Myocyte (in vitro differentiated cells): ENCODE data around the gene KRTAP5-4. TPM values are rescaled to one million over a fixed set of nuclear protein-coding genes. Genes with fewer than 3 reads are reported as not detected.
"Not testable (repeated sequence)": the region's sequence is repeated elsewhere in the genome, so short reads cannot be mapped to it uniquely, and the experiment has no call there.

ENCODE experiments used
- DNase-seq: peaks from one replicate; pipeline ENCODE4 v3.0.0-alpha.2; 2012; ENCODE audit warnings: low read depth
- total RNA-seq: library from RNA; depleted of rRNA; stranded (reverse); fragments of >200 nt; gene quantifications from 2 replicates; pipeline ENCODE4 v1.2.3, GENCODE V29; 2014

The KRTAP5-4 gene
- total RNA-seq, 1 donor from 2014 or later = not detected

DNA sequence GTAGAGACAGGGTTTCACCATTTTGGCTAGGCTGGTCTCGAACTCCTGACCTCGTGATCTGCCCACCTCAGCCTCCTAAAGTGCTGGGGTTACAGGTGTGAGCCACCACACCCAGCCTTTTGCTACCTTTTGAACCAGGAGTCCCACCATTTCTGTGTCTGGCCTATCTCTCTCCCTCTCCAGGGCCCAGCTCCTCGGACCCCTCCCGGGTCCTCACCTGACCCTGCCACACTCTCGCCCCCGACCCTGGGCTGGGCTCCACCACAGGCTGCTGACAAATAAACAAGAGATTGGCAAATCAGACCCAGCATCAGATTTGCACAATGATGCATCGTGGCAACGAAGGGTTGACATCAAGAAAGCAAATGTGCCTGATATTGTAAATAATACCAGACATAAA lies 16.4 kb upstream of the KRTAP5-4 start:
- DNase-seq = no peak

DNA sequence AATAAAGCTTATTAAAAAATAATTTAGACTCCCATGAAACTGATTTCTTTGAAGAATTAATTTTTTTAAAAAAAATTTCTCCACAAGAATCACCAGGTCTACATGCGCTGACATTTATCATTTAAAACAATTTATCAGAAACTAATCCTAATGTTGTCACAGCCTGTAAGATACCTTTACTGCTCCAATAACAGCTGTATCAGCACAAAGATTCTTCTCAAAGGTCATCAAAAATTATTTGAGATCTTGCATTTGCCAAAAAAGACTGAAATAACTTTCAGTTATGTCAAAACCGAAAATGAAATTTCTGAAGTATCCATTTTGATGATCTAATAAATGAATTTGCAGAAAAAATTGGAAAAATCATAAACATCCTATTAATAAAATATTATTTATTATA lies 15.7 kb upstream of the KRTAP5-4 start:
- DNase-seq = no peak

- no peak for DNase-seq
Observed at GRCh38 chr11:1636291-1636950, 14.5 kb upstream of the KRTAP5-4 start.

- no peak for DNase-seq
Observed at GRCh38 chr11:1633864-1634263, 11.9 kb upstream of the KRTAP5-4 start.

DNA sequence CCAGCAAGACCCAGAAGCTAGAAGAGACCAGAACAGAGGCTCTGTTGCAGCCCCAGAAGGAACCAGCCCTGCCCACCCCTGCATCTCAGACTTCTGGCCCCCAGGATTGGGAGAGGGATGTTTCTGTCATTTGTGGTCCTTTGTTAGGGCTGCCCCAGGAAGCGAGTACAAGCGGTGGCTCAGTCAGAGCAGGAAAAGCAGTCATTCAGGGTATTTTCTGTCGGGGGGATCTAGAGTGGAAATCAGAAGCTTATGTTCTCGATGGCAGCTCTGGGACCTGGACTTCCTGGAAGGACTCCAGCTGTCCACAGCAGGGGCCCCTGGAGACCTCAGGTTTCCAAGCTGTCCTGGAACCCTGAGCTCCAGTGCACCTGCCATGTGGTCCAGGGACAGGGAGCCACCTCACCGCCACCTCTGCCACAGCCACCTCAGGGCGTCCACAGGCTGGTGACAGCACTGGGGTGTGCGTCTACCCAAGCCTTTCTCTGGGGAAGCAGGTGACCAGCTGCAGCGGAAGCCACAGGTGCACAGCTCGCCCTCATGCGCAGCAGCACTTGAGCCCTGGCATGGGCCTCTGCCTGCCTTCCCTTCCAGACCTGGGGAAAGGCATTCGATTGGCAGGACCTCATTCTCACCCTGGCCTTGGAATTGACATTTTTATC lies 10.2 kb upstream of the KRTAP5-4 start:
- no peak for DNase-seq

DNA sequence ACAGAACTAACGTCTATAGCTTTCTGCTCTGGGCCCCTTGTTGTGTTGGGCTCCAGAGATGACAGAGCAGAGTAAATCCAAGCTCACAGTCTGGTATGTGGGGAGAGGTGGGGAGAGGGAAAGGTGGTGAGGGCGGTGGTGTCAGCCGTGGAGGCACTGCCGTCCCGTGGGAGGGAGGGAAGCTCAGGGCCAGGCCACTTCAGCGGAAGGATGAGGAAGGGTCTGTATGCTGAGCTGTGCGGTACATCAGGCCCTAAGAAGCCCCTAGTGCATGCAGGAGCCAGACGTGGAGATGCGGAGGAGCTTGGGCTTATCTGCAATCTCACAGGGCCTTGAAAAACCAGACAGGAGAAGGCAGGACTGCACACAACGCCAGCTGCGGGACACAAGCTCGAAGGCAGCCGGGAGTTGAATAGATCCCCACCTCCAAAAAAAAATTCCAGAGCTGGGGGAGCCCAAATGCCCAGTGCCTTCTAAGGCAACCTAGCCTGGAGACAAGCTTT lies 9.2 kb upstream of the KRTAP5-4 start:
- no peak for DNase-seq

- no peak for DNase-seq
Observed at GRCh38 chr11:1630271-1630670, 8.3 kb upstream of the KRTAP5-4 start.

DNA sequence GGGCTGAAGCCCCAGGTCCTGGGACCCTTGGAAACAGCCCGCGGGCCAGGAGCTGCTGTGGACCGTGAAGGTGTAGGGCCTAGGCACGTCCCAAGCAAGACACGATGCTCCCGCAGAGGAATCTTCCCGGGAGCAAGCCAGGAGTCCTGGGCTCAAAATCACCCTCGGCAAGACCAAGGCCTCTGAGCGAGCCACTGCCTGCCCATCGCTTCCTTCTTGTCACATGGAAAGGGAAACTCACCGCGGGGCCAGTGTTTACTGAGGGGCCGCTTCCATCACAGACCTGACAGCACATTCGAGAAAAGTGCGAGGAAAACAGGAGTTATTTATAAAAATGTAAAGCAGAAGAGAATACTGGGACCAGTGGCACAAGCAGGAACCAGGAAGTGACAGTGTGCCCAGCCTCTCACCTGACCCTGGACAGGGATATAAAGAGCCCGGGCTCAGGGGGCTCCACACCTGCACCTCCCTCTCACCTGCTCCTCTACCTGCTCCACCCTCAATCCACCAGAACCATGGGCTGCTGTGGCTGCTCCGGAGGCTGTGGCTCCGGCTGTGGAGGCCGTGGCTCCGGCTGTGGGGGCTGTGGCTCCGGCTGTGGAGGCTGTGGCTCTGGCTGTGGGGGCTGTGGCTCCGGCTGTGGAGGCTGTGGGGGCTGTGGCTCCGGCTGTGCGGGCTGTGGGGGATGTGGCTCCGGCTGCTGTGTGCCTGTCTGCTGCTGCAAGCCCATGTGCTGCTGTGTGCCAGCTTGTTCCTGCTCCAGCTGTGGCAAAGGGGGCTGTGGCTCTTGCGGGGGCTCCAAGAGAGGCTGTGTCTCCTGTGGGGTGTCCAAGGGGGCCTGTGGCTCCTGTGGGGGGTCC lies 7.6 kb upstream of the KRTAP5-4 start, which contains the start of gene KRTAP5-5:
Gene KRTAP5-5, plus strand, starts transcription at position 450 of the 860 bp plus-strand sequence. Its CDS starts 66 bp downstream, at position 516.
- DNase-seq = no peak

DNA sequence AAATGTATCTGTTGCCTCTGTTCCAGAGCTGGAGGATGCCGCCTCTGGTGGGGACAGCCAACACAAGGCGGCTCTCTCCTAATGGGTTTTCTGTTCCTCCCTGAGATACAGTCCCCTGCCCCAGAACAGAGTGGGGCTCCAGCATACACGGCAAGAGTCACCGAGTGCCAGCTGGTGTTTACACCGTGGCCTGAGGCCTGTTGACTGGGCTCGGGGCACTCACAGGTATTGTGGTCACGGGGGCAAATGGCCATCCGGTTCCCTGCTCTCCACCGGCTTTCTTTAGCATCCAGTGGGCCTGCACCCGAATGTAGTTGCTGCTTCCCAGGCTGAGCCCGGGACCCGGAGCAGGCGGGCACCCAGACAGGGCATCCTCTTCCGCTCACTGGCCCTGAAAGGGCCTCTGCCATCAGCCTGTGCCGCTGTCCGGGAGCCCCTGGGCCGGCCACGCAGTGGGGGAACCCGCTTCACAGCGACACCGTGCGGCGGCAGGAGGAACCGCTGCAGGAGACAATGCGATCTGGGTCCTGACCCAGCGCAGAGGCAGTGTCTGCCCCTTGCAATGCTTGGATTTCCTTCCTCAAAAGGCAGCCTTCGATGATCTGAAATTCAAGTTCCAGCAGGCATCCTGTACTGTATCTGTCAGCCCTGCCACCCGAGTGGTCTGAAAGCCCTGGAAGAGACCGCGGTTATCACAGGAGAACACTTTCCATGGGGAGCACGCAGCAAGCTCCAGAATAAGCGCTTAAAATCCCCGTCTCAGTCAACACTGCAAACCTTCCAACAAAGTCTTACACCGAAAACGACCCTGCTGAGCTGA lies 6.8 kb upstream of the KRTAP5-4 start:
- DNase-seq = peak; percentile 40

- DNase-seq = no peak
Observed at GRCh38 chr11:1625541-1625940, 3.6 kb upstream of the KRTAP5-4 start.

- no peak for DNase-seq
Observed at GRCh38 chr11:1624621-1625020, 2.7 kb upstream of the KRTAP5-4 start.

GRCh38 chr11:1623716-1624115 lies 1.8 kb upstream of the KRTAP5-4 start:
- no peak for DNase-seq

DNA sequence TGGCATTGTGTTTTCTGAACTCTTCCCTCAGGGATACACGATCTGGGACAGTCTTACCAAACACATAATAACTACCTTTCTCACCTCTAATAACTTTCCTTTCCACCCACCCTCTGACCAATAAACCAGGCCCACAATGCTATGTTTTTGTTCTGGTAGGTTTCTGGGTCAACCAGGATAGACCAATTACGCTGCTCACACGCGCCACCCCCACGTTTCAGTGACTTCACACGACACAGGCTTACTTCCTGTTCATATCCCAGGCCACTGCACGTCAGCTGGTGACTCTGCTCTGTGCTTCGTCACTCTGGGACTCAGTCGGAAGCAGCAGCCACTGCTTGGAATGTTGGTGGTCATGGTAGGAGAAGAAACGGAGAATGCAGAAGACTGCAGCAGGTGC lies 2.5 kb downstream of the KRTAP5-4 start:
- no peak for DNase-seq

GRCh38 chr11:1618231-1618630 lies 3.7 kb downstream of the KRTAP5-4 start:
- DNase-seq = no peak

GRCh38 chr11:1608363-1608762 lies 13.6 kb downstream of the KRTAP5-4 start, which contains the start of gene KRTAP5-3:
TSS of gene KRTAP5-3 (minus strand) at chr11:1608463. CDS start at chr11:1608385, 78 bp downstream.
- no peak for DNase-seq

- not testable (repeated sequence) for DNase-seq
Observed at GRCh38 chr11:1607901-1608300, 14.0 kb downstream of the KRTAP5-4 start.

DNA sequence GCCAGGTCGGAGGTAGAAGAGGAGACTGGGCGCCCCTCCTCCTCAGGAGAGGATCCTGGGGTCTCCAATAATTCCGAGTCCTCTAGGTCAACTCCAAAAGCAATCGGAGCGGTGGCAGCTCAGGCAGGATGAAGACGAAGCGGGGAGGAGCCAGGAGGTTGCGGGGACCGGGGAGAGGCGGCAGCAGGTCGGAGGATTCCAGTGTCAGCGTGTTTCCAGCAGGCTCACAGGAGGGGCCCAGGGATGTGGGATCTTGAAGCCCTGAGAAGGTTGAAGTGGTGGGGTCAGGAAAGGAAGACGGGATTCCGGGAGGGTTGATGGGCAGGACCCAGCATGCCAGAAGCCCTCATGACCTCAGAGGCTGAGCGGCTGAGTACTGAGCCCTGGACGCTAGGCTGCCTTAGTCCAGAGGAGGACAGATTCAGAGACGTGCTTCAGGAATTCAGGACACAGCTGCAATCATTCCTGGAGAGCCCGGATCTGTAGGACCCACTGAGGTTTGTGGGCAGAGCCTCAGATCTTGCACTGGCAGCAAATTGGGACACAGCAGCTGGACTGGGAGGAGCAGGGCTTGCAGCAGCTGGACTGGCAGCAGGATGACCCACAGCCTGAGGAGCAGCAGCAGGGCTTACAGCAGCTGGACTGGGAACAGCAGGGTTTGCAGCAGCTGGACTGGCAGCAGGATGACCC lies 14.6 kb downstream of the KRTAP5-4 start:
- peak; percentile 51 for DNase-seq

- not testable (repeated sequence) for DNase-seq
Observed at GRCh38 chr11:1605923-1606322, 16.0 kb downstream of the KRTAP5-4 start.

DNA sequence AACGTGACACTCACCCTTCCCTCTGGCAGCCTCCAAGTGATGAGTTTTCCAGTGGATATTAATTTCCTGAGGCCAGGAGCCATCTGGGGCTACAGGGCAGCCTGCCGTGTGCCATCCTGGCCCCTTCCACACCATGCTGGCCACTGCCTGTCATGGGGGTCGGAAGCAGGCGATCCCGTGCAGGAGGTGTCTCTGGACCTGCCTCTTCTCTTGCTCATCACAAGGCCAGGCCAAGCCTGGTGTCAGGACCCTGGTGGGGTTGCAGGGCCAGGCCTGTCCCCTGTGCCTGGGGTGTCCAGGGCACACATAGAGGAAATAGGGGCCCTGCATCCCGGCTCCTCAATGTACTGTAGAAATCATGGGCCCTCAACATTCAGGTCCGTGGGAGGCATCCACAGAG lies 17.2 kb downstream of the KRTAP5-4 start:
- no peak for DNase-seq

DNA sequence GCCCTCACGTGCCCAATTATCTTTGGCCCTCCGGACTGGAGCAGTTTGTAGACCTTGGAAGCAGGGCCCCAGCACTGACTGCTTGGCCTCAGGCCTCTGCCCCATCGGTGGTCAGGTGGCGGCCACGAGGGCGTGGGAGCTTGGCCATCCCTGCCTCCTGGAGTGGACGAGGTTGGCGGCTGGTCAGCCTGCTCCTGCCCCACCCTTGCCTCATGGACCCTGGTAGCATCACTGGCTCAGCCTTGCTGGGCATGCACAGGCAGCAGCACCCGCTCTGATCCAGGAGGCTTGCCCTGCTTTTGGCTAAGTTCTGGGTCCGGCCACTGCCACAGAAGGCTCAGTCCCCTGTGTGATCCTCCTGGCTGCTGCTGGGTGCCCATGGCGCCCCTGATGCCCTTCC lies 17.8 kb downstream of the KRTAP5-4 start:
- no peak for DNase-seq
